Ascending aorta (tissue), 2 donors: ENCODE data around the gene EHBP1. TPM values are rescaled to one million over a fixed set of nuclear protein-coding genes. Genes with fewer than 3 reads are reported as not detected.

Source experiments
- DNase-seq, 2 donors: peaks; one replicate each; pipeline ENCODE4 v3.0.0-alpha.2; 2019; ENCODE audit warnings: low spot score in 2 of 2
- H3K27ac ChIP-seq, 2 donors: fragments of 200-600 bp; sonication (generic); one replicate each; pipeline ENCODE4 v1.5.1; 2016 to 2017; ENCODE audit warnings: mild to moderate bottlenecking in 1 of 2
- H3K27me3 ChIP-seq: fragments of 200-600 bp; sonication (generic); one replicate; pipeline ENCODE4 v1.5.1; 2017
- H3K36me3 ChIP-seq, 2 donors: fragments of 200-600 bp; sonication (generic); one replicate each; pipeline ENCODE4 v1.5.1; 2016
- H3K4me1 ChIP-seq, 2 donors: fragments of 200-600 bp; sonication (generic); one replicate each; pipeline ENCODE4 v1.5.1; 2016 to 2017; ENCODE audit warnings: mild to moderate bottlenecking in 1 of 2
- H3K4me3 ChIP-seq, 2 donors: fragments of 200-600 bp; sonication (generic); one replicate each; pipeline ENCODE4 v1.5.1; 2016 to 2017; ENCODE audit warnings: mild to moderate bottlenecking in 1 of 2
- H3K9me3 ChIP-seq, 2 donors: fragments of 200-600 bp; sonication (generic); one replicate each; pipeline ENCODE4 v1.5.1; 2016
- intact Hi-C: fragments of 100-400 bp; cut with DNase I; formaldehyde crosslinking; loops from one replicate; pipeline ENCODE4 v1.15.1; 2023
- total RNA-seq: library from RNA; depleted of rRNA; stranded (reverse); fragments of >200 nt; gene quantifications from one replicate; pipeline ENCODE4 v1.1.0, GENCODE V29; 2016
- TF ChIP-seq, protein P1 (sequence below), 3 experiments: fragments of 200-600 bp in 2 of 3; fragments of 450-650 bp in 1 of 3; sonication (generic) in 2 of 3; IDR thresholded peaks; one replicate each; pipeline ENCODE4 v1.5.1; 2016 to 2019; ENCODE audit warnings: antibody characterized with exemption in 3 of 3, mild to moderate bottlenecking in 1 of 3, moderate library complexity in 1 of 3

EHBP1 gene
- total RNA-seq, 1 donor from 2014 or later: 19.9 TPM

DNA sequence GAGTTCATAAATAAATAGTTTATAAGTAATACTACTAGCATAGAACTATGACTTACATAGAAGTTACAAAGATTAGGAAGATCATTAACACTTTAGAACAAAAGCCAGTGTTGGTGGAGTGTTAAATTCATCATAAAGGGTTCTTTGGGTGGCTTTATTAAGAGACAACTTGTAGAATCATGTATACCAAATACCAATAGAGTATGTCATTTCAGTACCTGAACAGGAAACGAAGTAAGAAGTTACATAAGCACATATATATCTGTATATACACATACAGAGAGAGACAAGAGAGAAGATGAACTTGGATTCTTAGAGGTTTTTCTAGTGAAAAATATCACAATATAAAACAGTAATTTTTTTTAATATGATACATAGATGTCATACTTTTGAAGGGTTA is 262.7 kb downstream of the EHBP1 start:
- no peak overlapping the region for H3K27ac ChIP-seq
- no peaks in the 10 kb centered on the region for H3K27me3 ChIP-seq
- TF ChIP-seq, protein P1, sequence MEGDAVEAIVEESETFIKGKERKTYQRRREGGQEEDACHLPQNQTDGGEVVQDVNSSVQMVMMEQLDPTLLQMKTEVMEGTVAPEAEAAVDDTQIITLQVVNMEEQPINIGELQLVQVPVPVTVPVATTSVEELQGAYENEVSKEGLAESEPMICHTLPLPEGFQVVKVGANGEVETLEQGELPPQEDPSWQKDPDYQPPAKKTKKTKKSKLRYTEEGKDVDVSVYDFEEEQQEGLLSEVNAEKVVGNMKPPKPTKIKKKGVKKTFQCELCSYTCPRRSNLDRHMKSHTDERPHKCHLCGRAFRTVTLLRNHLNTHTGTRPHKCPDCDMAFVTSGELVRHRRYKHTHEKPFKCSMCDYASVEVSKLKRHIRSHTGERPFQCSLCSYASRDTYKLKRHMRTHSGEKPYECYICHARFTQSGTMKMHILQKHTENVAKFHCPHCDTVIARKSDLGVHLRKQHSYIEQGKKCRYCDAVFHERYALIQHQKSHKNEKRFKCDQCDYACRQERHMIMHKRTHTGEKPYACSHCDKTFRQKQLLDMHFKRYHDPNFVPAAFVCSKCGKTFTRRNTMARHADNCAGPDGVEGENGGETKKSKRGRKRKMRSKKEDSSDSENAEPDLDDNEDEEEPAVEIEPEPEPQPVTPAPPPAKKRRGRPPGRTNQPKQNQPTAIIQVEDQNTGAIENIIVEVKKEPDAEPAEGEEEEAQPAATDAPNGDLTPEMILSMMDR (IDR thresholded peaks at IDR 0.05): no peak
- no peaks in the 10 kb centered on the region for H3K4me1 ChIP-seq
- intact Hi-C loops: no loop called here
- no peak for DNase-seq
- no peaks in the 10 kb centered on the region for H3K9me3 ChIP-seq
- peaks cover 0 to 5% of the 10 kb centered on the region in 2 donors for H3K36me3 ChIP-seq
- H3K4me3 ChIP-seq: no peak overlapping the region

DNA sequence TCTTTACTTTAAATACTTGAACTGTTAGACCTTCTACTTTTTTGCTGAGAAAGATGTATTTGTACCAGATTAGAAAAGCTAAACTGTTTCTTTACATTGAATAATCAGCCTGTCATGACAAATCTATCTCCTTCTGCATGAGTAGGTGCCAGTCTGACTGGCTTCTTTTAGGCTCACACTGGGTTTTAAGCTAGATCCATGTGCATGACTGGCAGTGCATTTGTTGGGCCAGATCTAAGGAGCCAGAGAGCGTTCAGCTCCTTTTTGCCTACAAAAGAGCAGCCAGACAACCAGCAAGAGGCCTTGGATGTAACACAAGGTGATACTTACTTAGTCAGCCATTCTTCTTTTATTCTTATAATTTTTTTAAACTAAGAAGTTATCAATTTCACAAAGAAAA is 263.2 kb downstream of the EHBP1 start:
- H3K4me1 ChIP-seq: no peaks in the 10 kb centered on the region
- intact Hi-C loops: no loop called here
- no peak overlapping the region for H3K4me3 ChIP-seq
- no peak overlapping the region for H3K27ac ChIP-seq
- peaks cover 0 to 5% of the 10 kb centered on the region in 2 donors for H3K36me3 ChIP-seq
- DNase-seq: no peak
- H3K9me3 ChIP-seq: no peaks in the 10 kb centered on the region
- TF ChIP-seq, protein P1 (IDR thresholded peaks at IDR 0.05): no peak
- no peaks in the 10 kb centered on the region for H3K27me3 ChIP-seq

DNA sequence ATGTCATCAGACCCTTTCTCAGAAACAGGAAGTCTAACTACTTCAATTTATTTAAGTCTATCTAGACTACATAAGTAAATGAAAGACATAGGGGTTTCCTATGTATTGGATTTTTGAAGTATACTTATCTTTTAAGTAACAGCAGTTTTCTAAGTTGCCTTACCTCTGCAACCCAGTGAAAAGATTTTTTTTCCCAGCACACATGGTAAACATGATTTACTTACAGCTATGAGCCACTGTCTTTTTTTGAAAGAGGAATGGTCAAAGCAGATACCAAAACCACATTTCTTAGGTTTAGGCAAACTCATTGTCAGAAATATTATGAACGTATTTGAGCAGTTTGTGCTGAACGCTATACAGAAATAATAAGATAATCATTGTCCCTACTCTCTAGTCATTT is 266.4 kb downstream of the EHBP1 start:
- intact Hi-C loops: no loop called here

DNA sequence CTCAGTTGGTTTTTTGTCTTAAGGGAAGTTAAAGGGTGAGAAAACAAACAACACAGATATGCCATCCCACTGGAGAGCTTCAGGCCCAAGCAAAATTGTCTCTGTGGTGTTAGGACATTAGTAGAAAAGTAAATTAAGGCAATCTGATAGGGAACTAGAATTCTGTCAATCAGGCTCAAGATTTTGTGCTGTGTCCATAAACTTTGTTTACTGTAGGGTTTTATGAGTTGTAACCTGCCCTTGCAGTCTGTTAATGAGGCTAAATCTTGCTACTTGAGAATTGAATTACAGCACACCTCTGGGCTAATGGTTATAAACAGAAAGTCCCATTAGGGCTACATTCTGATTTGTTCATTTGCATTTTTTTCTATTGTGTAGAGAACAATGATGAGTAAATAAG is 267.1 kb downstream of the EHBP1 start:
- Histone ChIP-seq H3K27ac (no peak overlapping the region), H3K36me3 (no peaks in the 10 kb centered on the region), H3K4me3 (no peak overlapping the region), H3K9me3 (no peaks in the 10 kb centered on the region), H3K27me3 (no peaks in the 10 kb centered on the region), H3K4me1 (no peaks in the 10 kb centered on the region)
- intact Hi-C loops: no loop called here
- TF ChIP-seq, protein P1 (IDR thresholded peaks at IDR 0.05): no peak
- DNase-seq: no peak

More for the DNA sequence above, 266.4 kb downstream of the EHBP1 start:
- H3K4me1 ChIP-seq: no peaks in the 10 kb centered on the region
- H3K27me3 ChIP-seq: no peaks in the 10 kb centered on the region
- DNase-seq: no peak
- H3K36me3 ChIP-seq: no peaks in the 10 kb centered on the region
- no peak overlapping the region for H3K4me3 ChIP-seq
- no peak overlapping the region for H3K27ac ChIP-seq
- TF ChIP-seq, protein P1 (IDR thresholded peaks at IDR 0.05): no peak
- no peaks in the 10 kb centered on the region for H3K9me3 ChIP-seq

DNA sequence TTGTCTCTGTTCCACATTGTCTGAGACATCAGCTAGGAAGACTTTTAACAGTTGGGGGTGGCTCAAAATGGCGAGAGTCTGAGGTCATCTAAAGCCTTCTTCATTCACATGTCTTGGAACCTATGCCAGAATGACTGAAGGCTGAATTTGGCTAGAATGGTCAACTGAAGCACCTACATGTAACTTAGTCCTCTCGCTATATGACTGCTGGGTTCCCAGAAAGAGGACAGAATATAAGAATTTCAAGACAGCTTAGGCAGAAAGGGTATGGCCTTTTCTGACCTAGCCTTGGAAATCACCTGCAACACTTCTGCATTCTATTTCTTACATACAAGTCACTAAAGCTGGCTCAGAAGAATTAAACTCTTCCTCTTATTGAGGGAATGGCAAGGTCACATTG is 269.5 kb downstream of the EHBP1 start:
- DNase-seq: no peak
- Histone ChIP-seq H3K27ac (no peak overlapping the region), H3K27me3 (no peaks in the 10 kb centered on the region), H3K4me1 (no peaks in the 10 kb centered on the region), H3K36me3 (peaks cover under 1 to 7% of the 10 kb centered on the region in 2 donors), H3K9me3 (no peaks in the 10 kb centered on the region), H3K4me3 (no peak overlapping the region)
- TF ChIP-seq, protein P1 (IDR thresholded peaks at IDR 0.05): no peak
- intact Hi-C loops: no loop called here

DNA sequence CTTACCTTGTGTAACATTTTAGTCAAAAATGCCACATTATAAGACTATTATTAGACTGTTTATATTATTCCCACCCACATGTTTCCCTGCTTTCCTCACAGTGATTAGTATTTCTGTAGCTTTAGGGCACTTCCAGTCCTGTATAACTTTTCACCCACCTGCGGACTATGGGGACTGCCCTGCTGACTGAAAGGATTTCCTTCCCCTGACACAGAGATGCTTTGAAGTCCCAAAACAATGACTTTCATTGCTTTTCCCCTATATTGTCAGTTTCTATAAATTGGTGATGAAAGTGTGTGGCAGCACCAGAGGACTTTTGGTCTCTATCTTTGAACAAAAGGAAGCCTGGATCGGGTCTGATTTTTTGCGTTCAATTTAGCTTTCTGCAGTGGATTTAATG is 286.1 kb downstream of the EHBP1 start:
- no peak for DNase-seq
- TF ChIP-seq, protein P1 (IDR thresholded peaks at IDR 0.05): no peak
- H3K27me3 ChIP-seq: no peaks in the 10 kb centered on the region
- H3K36me3 ChIP-seq: no peaks in the 10 kb centered on the region
- H3K4me1 ChIP-seq: no peaks in the 10 kb centered on the region
- no peak overlapping the region for H3K4me3 ChIP-seq
- H3K9me3 ChIP-seq: no peaks in the 10 kb centered on the region
- intact Hi-C loops: no loop called here
- H3K27ac ChIP-seq: no peak overlapping the region
